GM19023 (cell line): ENCODE data around the gene NCEH1.

Experiments used
- ATAC-seq: cut with Tn5 transposase; IDR thresholded peaks from one replicate; pipeline ENCODE4 v1.9.1; 2021; ENCODE audit warnings: mild to moderate bottlenecking, moderate library complexity; ENCODE audit not compliant: unreplicated experiment

NCEH1 gene

GRCh38 chr3:172591125-172591605 is 119.7 kb downstream of the NCEH1 start:
- ATAC-seq = no peak

GRCh38 chr3:172586436-172586835 is 124.4 kb downstream of the NCEH1 start:
- ATAC-seq = no peak

- ATAC-seq = no peak
Measured at GRCh38 chr3:172585954-172586353, 124.9 kb downstream of the NCEH1 start.

GRCh38 chr3:172582712-172583111 is 128.2 kb downstream of the NCEH1 start:
- ATAC-seq = no peak

- no peak for ATAC-seq
Measured at GRCh38 chr3:172581757-172582166, 129.1 kb downstream of the NCEH1 start.

- peak; percentile 59 for ATAC-seq
Measured at GRCh38 chr3:172580680-172581401, 130.0 kb downstream of the NCEH1 start.
